K562 (cell line): Measurements from ENCODE around the gene DOCK6. TPM values are rescaled to one million over a fixed set of nuclear protein-coding genes. Genes with fewer than 3 reads are reported as not detected.

Source experiments
- ATAC-seq: fragments of 200-7000 bp; cut with Tn5 transposase; 3 replicates; pipeline ENCODE4 v1.9.1; 2020; ENCODE audit warnings: moderate library complexity
- BruUV-seq: library from RNA; stranded (reverse); fragments of 400-500 nt; replicated peaks from 2 replicates; lab custom pipeline; 2021; lab: Mats Ljungman, UMichigan
- CTCF ChIA-PET: fragments of 300-600 bp; formaldehyde crosslinking; extraction: SDS; loops from one replicate; lab custom pipeline; 2021; ENCODE audit warnings: low intra/inter-chr PET ratio; lab: Yijun Ruan, JAX
- POLR2A ChIA-PET: fragments of 300-600, 350-650 bp; sonication (Branson Sonifier 250); formaldehyde crosslinking; extraction: SDS; loops from one replicate; lab custom pipeline; 2021; ENCODE audit warnings: antibody characterized with exemption, inconsistent platforms; lab: Yijun Ruan, JAX
- DNase-seq, 4 experiments: peaks; one replicate each; pipeline versions ENCODE4 v3.0.0 to v3.0.0-alpha.2; 2011 to 2018; ENCODE audit warnings: low spot score in 3 of 4, mixed read lengths in 3 of 4; ENCODE audit errors: extremely low read depth in 1 of 4
- FAIRE-seq: peaks from 2 replicates; lab custom pipeline; 2011; peaks lifted over from hg19 to GRCh38; lab: Jason Lieb, UNC
- H2AFZ ChIP-seq: 2 replicates; pipeline ENCODE4 v1.6.0; 2011; ENCODE audit warnings: low read depth, low read length, control low read depth, inconsistent platforms
- H3K27ac ChIP-seq: fragments of 200-600 bp; 3 replicates; pipeline ENCODE4 v1.8.0; 2011; ENCODE audit warnings: low read depth, mild to moderate bottlenecking, control low read depth, inconsistent platforms, low read length, moderate library complexity, mixed read lengths; ENCODE audit errors: extremely low read depth
- H3K27me3 ChIP-seq, 2 experiments: fragments of 300-600 bp in 1 of 2; 2 replicates in 1 of 2; 3 replicates in 1 of 2; pipeline versions ENCODE4 v1.6.0 to v1.8.0; 2011; ENCODE audit warnings: inconsistent platforms in 2 of 2, low read length in 2 of 2, mild to moderate bottlenecking in 1 of 2, mixed read lengths in 1 of 2, moderate library complexity in 1 of 2; ENCODE audit not compliant: control insufficient read depth in 2 of 2, insufficient read depth in 2 of 2
- H3K36me3 ChIP-seq: fragments of 300-600 bp; 3 replicates; pipeline ENCODE4 v1.8.0; 2011; ENCODE audit warnings: mild to moderate bottlenecking, low read length, inconsistent platforms; ENCODE audit not compliant: control insufficient read depth, insufficient read depth
- H3K4me1 ChIP-seq, 2 experiments: fragments of 200-600 bp in 1 of 2; replicated peaks in 1 of 2; 2 replicates in 1 of 2; 3 replicates in 1 of 2; pipeline versions ENCODE4 v1.5.1 to v1.8.0; 2011; ENCODE audit warnings: inconsistent platforms in 2 of 2, low read length in 2 of 2, mild to moderate bottlenecking in 1 of 2, mixed read lengths in 1 of 2, moderate library complexity in 1 of 2; ENCODE audit not compliant: control insufficient read depth in 2 of 2, insufficient read depth in 2 of 2
- H3K4me2 ChIP-seq: 2 replicates; pipeline ENCODE4 v1.6.1; 2011; ENCODE audit warnings: low read length, control low read depth, inconsistent platforms, mixed read lengths; ENCODE audit not compliant: insufficient read depth
- H3K4me3 ChIP-seq: fragments of 200-600 bp; sonication (generic), shearing (Covaris generic); 2 replicates; pipeline ENCODE4 v1.5.1; 2016; ENCODE audit warnings: control low read depth, inconsistent platforms
- H3K79me2 ChIP-seq: fragments of 200-600 bp; 3 replicates; pipeline ENCODE4 v1.8.0; 2011; ENCODE audit warnings: low read length, inconsistent platforms; ENCODE audit not compliant: control insufficient read depth, insufficient read depth
- H3K9ac ChIP-seq, 2 experiments: 2 replicates each; pipeline versions ENCODE4 v1.6.0 to v1.6.1; 2011; ENCODE audit warnings: low read depth in 2 of 2, low read length in 2 of 2, control low read depth in 1 of 2, inconsistent platforms in 1 of 2, mild to moderate bottlenecking in 1 of 2, mixed read lengths in 1 of 2; ENCODE audit not compliant: insufficient read depth in 1 of 2
- H3K9me1 ChIP-seq: one replicate; pipeline ENCODE4 v1.6.0; 2011; ENCODE audit warnings: inconsistent platforms, mild to moderate bottlenecking, low read length, moderate library complexity; ENCODE audit not compliant: control insufficient read depth, insufficient read depth
- H3K9me3 ChIP-seq: replicated peaks from 2 replicates; pipeline ENCODE4 v1.5.1; 2011; ENCODE audit warnings: low read depth, low read length, inconsistent platforms; ENCODE audit not compliant: control insufficient read depth, insufficient read depth
- H4K20me1 ChIP-seq: replicated peaks from 2 replicates; pipeline ENCODE4 v1.6.1; 2011; ENCODE audit warnings: low read length, inconsistent platforms, mixed read lengths; ENCODE audit not compliant: control insufficient read depth, insufficient read depth
- CXXC5 ChIP-seq: fragments of 250-450 bp; sonication (Bioruptor Pico); IDR thresholded peaks from 2 replicates; pipeline ENCODE4 v1.8.0; 2022; ENCODE audit warnings: inconsistent platforms, mild to moderate bottlenecking, moderate library complexity
- HNRNPL ChIP-seq: fragments of 200-400 bp; formaldehyde crosslinking; IDR thresholded peaks from 2 replicates; pipeline ENCODE4 v1.6.1; 2017; ENCODE audit warnings: low read depth, mild to moderate bottlenecking, low read length
- MLX ChIP-seq, 2 experiments: fragments of 450-650 bp in 1 of 2; sonication (generic) in 1 of 2; formaldehyde crosslinking; conservative IDR thresholded peaks; 2 replicates each; pipeline versions ENCODE4 v1.4.0 to v1.8.1; 2020 to 2022; ENCODE audit warnings: mild to moderate bottlenecking in 1 of 2, missing genetic modification reagents in 1 of 2
- SREBF2 ChIP-seq: sonication (generic); formaldehyde crosslinking; IDR thresholded peaks from 2 replicates; pipeline ENCODE4 v1.4.0; 2020; ENCODE audit warnings: mild to moderate bottlenecking, missing genetic modification reagents
- ZNF253 ChIP-seq: fragments of 250-450 bp; sonication (Bioruptor Pico); conservative IDR thresholded peaks from 2 replicates; pipeline ENCODE4 v1.6.1; 2021; ENCODE audit warnings: mild to moderate bottlenecking
- ZNF655 ChIP-seq: fragments of 250-450 bp; sonication (Bioruptor Pico); IDR thresholded peaks from 2 replicates; pipeline ENCODE4 v1.5.0; 2021
- WGBS: fragments of 100-300 bp; shearing (Covaris generic); methylation state at CpG from one replicate; pipeline ENCODE4 v1.1.6; 2016; ENCODE audit warnings: low coverage, mixed read lengths; ENCODE audit not compliant: insufficient coverage; ENCODE audit errors: missing lambda C conversion rate; 5-methylcytosine and 5-hydroxymethylcytosine counted together
- in situ Hi-C: fragments of 300-500 bp; cut with MboI; formaldehyde crosslinking; loops from 4 replicates; pipeline ENCODE4 v1.15.0; 2018; ENCODE audit warnings: inconsistent platforms, mixed read lengths
- intact Hi-C: fragments of 100-400 bp; cut with micrococcal nuclease; formaldehyde crosslinking; loops from 2 replicates; pipeline ENCODE4 v1.14.2; 2022
- polyA plus RNA-seq, 8 experiments: library from polyadenylated mRNA; depleted of rRNA in 4 of 8; stranded (reverse) in 5 of 8; unstranded in 3 of 8; fragments of >200 nt; fragmentation: Nextera tagmentation in 2 of 8; fragmentation: Illumina TruSeq in 1 of 8; extraction: Ambion mirVana in 2 of 8; extraction: Trizol in 1 of 8; gene quantifications; 2 replicates each; pipeline versions ENCODE4 v1.2.1 to v1.2.3, GENCODE V29; 2011 to 2014; ENCODE audit warnings: inconsistent platforms in 1 of 8, missing spikeins in 1 of 8
- total RNA-seq, 7 experiments: library from RNA; depleted of rRNA in 6 of 7; stranded (reverse); fragments of >200 nt in 6 of 7; fragmentation: Illumina TruSeq in 2 of 7; extraction: Trizol in 2 of 7; gene quantifications; 2 replicates each; pipeline versions ENCODE4 v1.2.1 to v1.2.3, GENCODE V29; 2011 to 2021; ENCODE audit warnings: low replicate concordance in 1 of 7
- TF ChIP-seq, protein P1 (sequence below): fragments of 450-650 bp; IDR thresholded peaks from 2 replicates; pipeline ENCODE4 v1.6.1; 2018; ENCODE audit warnings: mild to moderate bottlenecking, low read depth; ENCODE audit not compliant: partially characterized antibody

The DOCK6 gene
- total and polyA plus RNA-seq, 9 of the 15 experiments (the other 6 are each of a cell fraction or from before 2014, with no cell fraction given) = 0.35 to 19.3 (median 3.8) TPM

GRCh38 chr19:11197291-11198174 is 64.8 kb downstream of the DOCK6 start, which contains the start of gene KANK2:
Gene KANK2 (minus strand): TSS chr19:11197545. CDS start chr19:11194511, 3,034 bp downstream.
- 0 out of 2 replicates have a peak, but pooled peaks cover 3% of the 10 kb centered on the region for H4K20me1 ChIP-seq
- POLR2A ChIA-PET = interaction anchor here (0.6 to 1.2 kb wide), 7 partner anchors 10 to 76 kb away, joined by 3 to 5 read pairs (median 3); no protein-coding TSS in a partner anchor
- ATAC-seq (peak; percentile 94), DNase-seq (peak; percentile 87 to 98 (median 97)), FAIRE-seq (peak; percentile 56)
- CTCF ChIA-PET = interaction anchor here (0.5 kb wide), 1 partner anchor 249 kb away, joined by 3 read pairs; no protein-coding TSS in a partner anchor
- H2AFZ ChIP-seq = peak within 1 kb of the TSS; percentile 91
- H3K27me3 ChIP-seq = no peaks in the 10 kb centered on the region
- 0% methylated on average over 35 of the region's 78 CpGs for WGBS
- no peaks in the 10 kb centered on the region for H3K9me1 ChIP-seq
- peak within 1 kb of the TSS; percentile 85 for H3K4me2 ChIP-seq
- peak within 1 kb of the TSS; percentile 59 to 93 for H3K9ac ChIP-seq
- H3K36me3 ChIP-seq = peaks cover 28% of the 10 kb centered on the region; the same call in 2 of the 3 replicates
- H3K79me2 ChIP-seq = peaks cover 15% of the 10 kb centered on the region
- H3K9me3 ChIP-seq = no peaks in the 10 kb centered on the region
- intact Hi-C loops = loop anchor here (5.0 kb wide), 1 partner anchor 40 kb away; the partner anchor contains the start of gene SPC24
- peaks cover 11 to 66% of the 10 kb centered on the region in 2 experiments; a peak in 4 of 5 replicates for H3K4me1 ChIP-seq
- BruUV-seq = no TSS peak
- H3K27ac ChIP-seq = peak within 1 kb of the TSS; percentile 67
- peak within 1 kb of the TSS; percentile 70 for H3K4me3 ChIP-seq
- in situ Hi-C loops = no loop called here
- TF ChIP-seq CXXC5 (CRISPR knock-in tag) = peak; percentile 70
- TF ChIP-seq SREBF2 (CRISPR knock-in tag) = no peak
- no peak for TF ChIP-seq HNRNPL
- TF ChIP-seq, protein P1, sequence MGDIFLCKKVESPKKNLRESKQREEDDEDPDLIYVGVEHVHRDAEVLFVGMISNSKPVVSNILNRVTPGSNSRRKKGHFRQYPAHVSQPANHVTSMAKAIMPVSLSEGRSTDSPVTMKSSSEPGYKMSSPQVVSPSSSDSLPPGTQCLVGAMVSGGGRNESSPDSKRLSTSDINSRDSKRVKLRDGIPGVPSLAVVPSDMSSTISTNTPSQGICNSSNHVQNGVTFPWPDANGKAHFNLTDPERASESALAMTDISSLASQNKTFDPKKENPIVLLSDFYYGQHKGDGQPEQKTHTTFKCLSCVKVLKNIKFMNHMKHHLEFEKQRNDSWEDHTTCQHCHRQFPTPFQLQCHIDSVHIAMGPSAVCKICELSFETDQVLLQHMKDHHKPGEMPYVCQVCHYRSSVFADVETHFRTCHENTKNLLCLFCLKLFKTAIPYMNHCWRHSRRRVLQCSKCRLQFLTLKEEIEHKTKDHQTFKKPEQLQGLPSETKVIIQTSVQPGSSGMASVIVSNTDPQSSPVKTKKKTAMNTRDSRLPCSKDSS = no peak
- no peak for TF ChIP-seq MLX (CRISPR knock-in tag; conservative IDR thresholded peaks at IDR 0.05)
- TF ChIP-seq ZNF253 (CRISPR knock-in tag) = no peak
- TF ChIP-seq ZNF655 (CRISPR knock-in tag) = no peak
